Fibroblast of skin of left biceps (primary cell): ENCODE results near the gene CAPN15.
A peak's percentile ranks its signal among the peaks of the same experiment; 100 is the strongest.

Experiments
- DNase-seq, 2 experiments: peaks; one replicate each; pipeline ENCODE4 v3.0.0-alpha.2; 2013; ENCODE audit warnings: low read depth in 2 of 2

CAPN15 gene

GRCh38 chr16:525520-526180 lies 1.9 kb upstream of the CAPN15 start:
- peak; percentile 12 to 27 for DNase-seq

- DNase-seq, result no peak
Measured at GRCh38 chr16:526181-527014, 1.1 kb upstream of the CAPN15 start.

GRCh38 chr16:528111-529011 lies 849 bp downstream of the CAPN15 start:
- DNase-seq, result peak in 1 of 2 experiments; percentile 7

GRCh38 chr16:529012-529575 lies 1.6 kb downstream of the CAPN15 start:
- no peak for DNase-seq

- DNase-seq, result no peak
Measured at GRCh38 chr16:530111-530817, 2.8 kb downstream of the CAPN15 start.

GRCh38 chr16:531494-532125 lies 4.1 kb downstream of the CAPN15 start:
- DNase-seq, result no peak

GRCh38 chr16:533391-534123 lies 6.0 kb downstream of the CAPN15 start:
- no peak for DNase-seq

GRCh38 chr16:534135-534534 lies 6.6 kb downstream of the CAPN15 start:
- DNase-seq, result no peak

- no peak for DNase-seq
Measured at GRCh38 chr16:534856-535445, 7.4 kb downstream of the CAPN15 start.

GRCh38 chr16:535446-536405 lies 8.2 kb downstream of the CAPN15 start:
- no peak for DNase-seq

- DNase-seq, result no peak
Measured at GRCh38 chr16:536746-537145, 9.2 kb downstream of the CAPN15 start.

GRCh38 chr16:537415-538335 lies 10.2 kb downstream of the CAPN15 start:
- no peak for DNase-seq

- no peak for DNase-seq
Measured at GRCh38 chr16:539901-540530, 12.5 kb downstream of the CAPN15 start.

GRCh38 chr16:540645-541340 lies 13.3 kb downstream of the CAPN15 start:
- no peak for DNase-seq

- DNase-seq, result no peak
Measured at GRCh38 chr16:543301-544164, 16.0 kb downstream of the CAPN15 start.
